Right kidney (tissue), 1 donor: Measurements from ENCODE around the gene FCN1.

Experiments
- DNase-seq: peaks from one replicate; pipeline ENCODE4 v3.0.0-alpha.2; 2016

Gene FCN1

DNA sequence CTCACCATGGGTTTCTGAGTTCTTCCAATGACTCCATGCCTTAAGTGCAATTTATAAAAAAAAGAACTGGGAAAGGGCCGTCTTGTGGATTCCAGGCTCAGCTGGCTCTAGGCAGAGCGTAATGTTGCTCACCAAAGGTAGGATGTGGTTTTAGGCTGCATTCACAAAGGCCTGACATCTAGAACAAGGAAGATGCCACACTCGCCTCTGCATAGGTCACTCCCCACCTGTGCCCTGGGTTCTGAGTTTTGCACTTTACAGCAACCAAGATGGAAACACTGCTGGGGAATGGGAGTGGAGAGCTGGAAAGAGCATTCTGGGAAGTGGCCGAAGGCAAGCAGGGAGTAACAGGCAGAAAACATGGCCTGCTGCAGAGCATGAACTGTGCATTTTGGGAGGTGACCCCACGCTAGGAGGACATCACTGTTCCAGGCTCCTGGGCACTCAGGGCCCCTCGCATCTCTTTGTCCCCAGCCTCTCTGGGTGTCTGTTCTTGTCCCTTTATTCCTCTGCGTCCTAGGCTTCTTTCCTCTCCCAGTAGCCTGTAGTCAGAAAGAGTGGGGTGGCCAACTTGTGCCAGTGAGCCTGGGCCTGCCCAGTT lies 24.8 kb downstream of the FCN1 start:
- no peak for DNase-seq

- no peak for DNase-seq
Observed at GRCh38 chr9:134892221-134892620, 25.5 kb downstream of the FCN1 start.

DNA sequence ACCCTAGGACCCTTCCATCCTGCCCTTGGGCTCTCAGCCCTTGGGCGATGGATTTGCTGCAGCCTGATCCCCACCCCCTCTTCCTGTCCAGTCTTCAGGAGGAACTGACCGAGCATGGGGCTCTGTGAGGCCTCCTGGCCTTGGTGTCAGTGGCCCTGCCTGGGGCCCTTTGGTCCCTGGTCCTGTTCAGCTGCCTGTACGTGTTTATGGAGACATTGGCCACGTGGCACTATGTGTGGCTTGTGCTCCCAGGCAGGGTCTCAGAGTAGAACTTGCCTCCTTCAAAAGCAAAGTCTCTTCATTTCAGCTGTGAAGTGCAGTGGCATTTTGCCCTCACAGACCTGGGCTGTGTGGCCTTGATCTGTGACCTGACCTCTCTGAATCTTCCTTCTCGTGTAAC lies 26.0 kb downstream of the FCN1 start:
- DNase-seq, result no peak

DNA sequence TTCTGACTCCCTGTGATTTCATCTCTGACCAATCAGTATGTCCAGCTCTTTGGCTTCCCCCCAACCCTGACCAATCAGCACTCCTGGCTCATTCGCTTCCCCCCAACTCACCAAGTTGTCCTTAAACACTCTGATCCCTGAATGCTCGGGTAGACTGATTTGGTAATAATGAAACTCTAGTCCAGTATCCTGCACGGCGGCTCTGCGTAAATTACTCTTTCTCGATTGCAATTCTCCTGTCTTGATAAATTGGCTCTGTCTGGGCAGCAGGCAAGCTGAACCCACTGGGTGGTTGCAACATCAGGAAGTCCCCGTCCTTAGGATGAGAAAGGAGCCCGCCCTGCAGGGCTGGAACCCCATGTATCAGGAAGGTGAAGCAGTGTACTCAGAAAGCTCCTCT lies 26.7 kb downstream of the FCN1 start:
- no peak for DNase-seq

DNA sequence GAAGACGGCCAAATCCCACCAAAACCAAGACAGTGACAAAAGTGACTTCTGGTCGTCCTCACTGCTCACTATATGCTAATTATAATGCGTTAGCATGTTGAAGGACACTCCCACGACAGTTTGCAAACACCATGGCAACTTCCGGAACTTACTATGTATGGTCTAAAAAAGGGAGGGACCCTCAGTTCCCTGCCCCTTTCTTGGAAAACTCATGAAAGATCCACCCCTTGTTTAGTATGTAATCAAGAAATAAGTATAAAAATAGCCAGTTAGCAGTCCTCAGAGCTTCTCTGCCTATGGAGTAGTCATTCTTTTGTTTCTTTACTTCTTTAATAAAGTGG lies 27.6 kb downstream of the FCN1 start:
- DNase-seq, result no peak

DNA sequence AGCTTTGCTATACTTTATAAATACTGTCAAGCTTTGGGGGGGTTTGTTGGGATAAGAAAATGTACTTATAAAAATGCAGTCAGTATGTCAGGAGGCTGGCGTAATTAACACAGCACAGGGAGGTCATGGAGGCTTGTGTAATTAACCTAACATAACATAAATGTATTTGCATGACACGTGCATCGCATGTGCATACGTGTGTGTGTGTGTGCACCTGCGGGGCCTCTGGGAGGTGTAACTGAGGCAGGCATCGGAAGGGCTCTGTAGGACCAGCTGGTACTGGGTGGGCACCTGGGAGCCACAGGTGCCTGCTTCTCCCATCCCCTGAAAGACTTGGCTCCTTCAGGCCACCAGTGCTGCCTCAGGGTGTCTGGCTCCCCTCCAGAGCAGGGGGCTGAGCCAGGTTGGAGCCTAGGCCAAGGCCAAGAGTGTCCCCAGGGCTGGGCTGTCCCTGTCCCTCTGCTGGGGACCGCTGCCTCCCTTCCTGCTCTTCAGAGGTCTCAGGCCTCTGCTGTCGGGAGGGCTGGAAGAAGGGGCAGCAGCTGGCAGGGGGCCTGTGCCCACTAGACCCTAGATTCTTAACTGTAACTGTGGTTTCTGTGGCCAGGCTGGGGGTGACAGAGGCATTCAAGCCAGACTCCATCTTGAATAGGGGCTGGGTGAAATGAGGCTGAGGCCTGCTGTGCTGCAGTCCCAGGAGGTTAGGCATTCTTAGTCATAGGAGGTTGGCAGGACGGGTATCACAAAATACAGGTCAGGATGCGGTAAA lies 28.1 kb downstream of the FCN1 start:
- DNase-seq, result no peak

DNA sequence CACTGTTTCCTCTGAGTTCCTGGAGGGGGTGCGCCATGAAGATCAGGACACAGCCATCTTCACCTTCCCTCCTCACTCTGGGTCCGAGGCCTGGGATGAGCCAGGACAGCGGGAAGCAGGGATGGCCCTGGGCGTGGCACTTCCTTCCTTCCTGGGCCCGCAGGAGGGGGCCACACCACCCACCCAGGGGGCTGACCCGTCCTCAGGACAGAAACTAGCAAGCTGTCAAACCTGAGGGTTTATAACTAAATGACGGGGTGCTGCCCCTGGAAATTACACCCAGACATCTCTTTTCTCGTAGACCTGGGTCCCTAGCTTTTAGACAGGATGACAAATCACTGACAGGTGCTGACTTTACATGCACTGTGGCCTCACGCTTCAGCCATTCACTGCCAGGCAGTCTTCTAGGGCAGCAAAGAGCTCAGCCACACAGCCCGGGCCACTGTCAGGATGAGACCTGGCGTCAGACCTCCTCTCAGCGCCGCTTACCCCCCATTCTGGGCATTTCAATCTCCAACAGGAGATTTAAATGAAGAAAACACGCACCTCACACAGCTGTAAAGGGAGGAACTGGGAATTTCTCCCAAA lies 29.0 kb downstream of the FCN1 start:
- DNase-seq, result no peak

- DNase-seq, result no peak
Observed at GRCh38 chr9:134887686-134888602, 29.8 kb downstream of the FCN1 start.

GRCh38 chr9:134887219-134887618 lies 30.5 kb downstream of the FCN1 start:
- DNase-seq, result no peak

GRCh38 chr9:134886413-134886913 lies 31.2 kb downstream of the FCN1 start:
- DNase-seq, result no peak

GRCh38 chr9:134885679-134886412 lies 31.9 kb downstream of the FCN1 start:
- DNase-seq, result no peak

GRCh38 chr9:134885001-134885678 lies 32.6 kb downstream of the FCN1 start:
- DNase-seq, result no peak

- DNase-seq, result no peak
Observed at GRCh38 chr9:134884492-134884891, 33.2 kb downstream of the FCN1 start.

- DNase-seq, result no peak
Observed at GRCh38 chr9:134883040-134883782, 34.5 kb downstream of the FCN1 start.

- no peak for DNase-seq
Observed at GRCh38 chr9:134882204-134882785, 35.4 kb downstream of the FCN1 start.

GRCh38 chr9:134881313-134881670 lies 36.4 kb downstream of the FCN1 start:
- DNase-seq, result no peak

GRCh38 chr9:134880484-134881312 lies 37.0 kb downstream of the FCN1 start, which contains the start of gene FCN2:
FCN2 (plus strand) TSS chr9:134880810; CDS start chr9:134880822, 12 bp downstream.
- no peak for DNase-seq

- no peak for DNase-seq
Observed at GRCh38 chr9:134879664-134880483, 37.8 kb downstream of the FCN1 start.
